Peyer's patch (tissue), 4 donors: ENCODE results near the gene ZNF280A. TPM values are rescaled to one million over a fixed set of nuclear protein-coding genes. Genes with fewer than 3 reads are reported as not detected.

Source experiments
- DNase-seq, 3 donors: peaks; one replicate each; pipeline ENCODE4 v3.0.0-alpha.2; 2017 to 2019
- H3K27ac ChIP-seq, 4 donors: fragments of 200-600 bp; sonication (generic); one replicate each; pipeline ENCODE4 v1.5.1; 2016 to 2019
- H3K27me3 ChIP-seq, 2 donors: fragments of 200-600 bp; sonication (generic); one replicate each; pipeline ENCODE4 v1.5.1; 2019
- H3K36me3 ChIP-seq, 3 donors: fragments of 200-600 bp; sonication (generic); one replicate each; pipeline ENCODE4 v1.5.1; 2016 to 2019
- H3K4me1 ChIP-seq, 4 donors: fragments of 200-600 bp; sonication (generic); one replicate each; pipeline ENCODE4 v1.5.1; 2016 to 2019
- H3K4me3 ChIP-seq, 4 donors: fragments of 200-600 bp; sonication (generic); 1 replicate in 3 of 4; 2 replicates in 1 of 4; pipeline ENCODE4 v1.5.1; 2016 to 2019; ENCODE audit warnings: mild to moderate bottlenecking in 1 of 4
- H3K9me3 ChIP-seq, 4 donors: fragments of 200-600 bp; sonication (generic); one replicate each; pipeline ENCODE4 v1.5.1; 2016 to 2019; ENCODE audit warnings: mild to moderate bottlenecking in 1 of 4
- POLR2A ChIP-seq, 2 donors: fragments of 450-650 bp; IDR thresholded peaks; one replicate each; pipeline ENCODE4 v1.5.1; 2017; ENCODE audit warnings: antibody characterized with exemption in 2 of 2, mild to moderate bottlenecking in 2 of 2, moderate library complexity in 2 of 2
- total RNA-seq, 4 donors: library from RNA; depleted of rRNA; stranded (reverse); fragments of >200 nt; gene quantifications; one replicate each; pipeline ENCODE4 v1.1.0, GENCODE V29; 2016
- TF ChIP-seq, protein P1 (sequence below), 6 experiments: fragments of 450-650 bp in 4 of 6; fragments of 200-600 bp in 2 of 6; sonication (generic) in 1 of 6; IDR thresholded peaks; one replicate each; pipeline ENCODE4 v1.5.1; 2017 to 2019; ENCODE audit warnings: antibody characterized with exemption in 6 of 6, mild to moderate bottlenecking in 3 of 6, moderate library complexity in 1 of 6

Gene ZNF280A
- total RNA-seq, 4 donors from 2014 or later = not detected

DNA sequence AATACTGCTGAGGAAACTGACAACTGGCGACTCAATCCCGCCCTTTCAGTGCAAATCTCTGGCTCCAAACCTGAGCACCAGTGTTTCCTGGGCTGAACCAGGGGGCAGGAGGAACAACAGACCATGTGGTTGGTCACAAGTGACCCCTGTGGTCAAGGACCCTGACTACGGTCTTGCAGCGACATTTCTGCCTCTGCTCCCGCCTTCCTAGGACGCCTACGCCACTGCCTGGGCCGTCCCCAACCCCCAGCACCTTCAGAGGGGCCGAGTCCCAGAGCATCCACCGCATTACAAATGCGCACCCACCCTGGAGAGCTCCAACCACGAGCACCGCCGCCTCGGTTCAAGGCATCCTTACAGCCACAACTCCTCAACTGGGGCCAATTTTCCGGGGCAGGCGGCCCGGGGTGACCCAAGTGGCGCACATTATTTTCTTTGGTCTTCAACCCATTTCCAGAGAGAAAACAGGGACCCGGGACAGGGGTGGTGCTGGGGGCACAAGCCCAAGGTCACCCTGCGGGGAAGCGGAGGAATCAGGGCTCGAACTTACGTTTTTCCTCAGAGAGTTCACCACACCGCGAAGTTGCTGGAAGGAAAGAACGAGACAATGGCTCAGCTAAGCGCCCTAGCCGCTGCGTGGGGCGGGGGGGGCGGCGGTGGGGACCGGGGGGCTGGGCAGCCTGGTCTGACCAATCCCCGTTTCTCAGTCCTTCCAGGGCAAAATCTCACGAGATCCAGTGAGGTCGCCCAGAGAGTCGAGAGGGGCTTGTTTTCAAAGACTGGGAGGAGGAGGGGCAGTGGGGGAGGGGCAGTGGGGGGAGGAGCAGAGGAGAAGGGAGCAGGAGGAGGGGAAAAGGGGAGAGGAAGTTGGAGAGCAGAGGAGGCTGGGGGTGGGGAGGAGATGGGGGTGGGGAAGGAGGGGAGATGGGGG is 37.2 kb upstream of the ZNF280A start:
- H3K4me3 ChIP-seq = no peak overlapping the region
- H3K9me3 ChIP-seq = no peaks in the 10 kb centered on the region
- H3K4me1 ChIP-seq = no peaks in the 10 kb centered on the region
- no peak overlapping the region for H3K27ac ChIP-seq
- TF ChIP-seq, protein P1, sequence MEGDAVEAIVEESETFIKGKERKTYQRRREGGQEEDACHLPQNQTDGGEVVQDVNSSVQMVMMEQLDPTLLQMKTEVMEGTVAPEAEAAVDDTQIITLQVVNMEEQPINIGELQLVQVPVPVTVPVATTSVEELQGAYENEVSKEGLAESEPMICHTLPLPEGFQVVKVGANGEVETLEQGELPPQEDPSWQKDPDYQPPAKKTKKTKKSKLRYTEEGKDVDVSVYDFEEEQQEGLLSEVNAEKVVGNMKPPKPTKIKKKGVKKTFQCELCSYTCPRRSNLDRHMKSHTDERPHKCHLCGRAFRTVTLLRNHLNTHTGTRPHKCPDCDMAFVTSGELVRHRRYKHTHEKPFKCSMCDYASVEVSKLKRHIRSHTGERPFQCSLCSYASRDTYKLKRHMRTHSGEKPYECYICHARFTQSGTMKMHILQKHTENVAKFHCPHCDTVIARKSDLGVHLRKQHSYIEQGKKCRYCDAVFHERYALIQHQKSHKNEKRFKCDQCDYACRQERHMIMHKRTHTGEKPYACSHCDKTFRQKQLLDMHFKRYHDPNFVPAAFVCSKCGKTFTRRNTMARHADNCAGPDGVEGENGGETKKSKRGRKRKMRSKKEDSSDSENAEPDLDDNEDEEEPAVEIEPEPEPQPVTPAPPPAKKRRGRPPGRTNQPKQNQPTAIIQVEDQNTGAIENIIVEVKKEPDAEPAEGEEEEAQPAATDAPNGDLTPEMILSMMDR (IDR thresholded peaks at IDR 0.05) = no peak
- TF ChIP-seq POLR2A (IDR thresholded peaks at IDR 0.05) = no peak
- no peak for DNase-seq
- no peaks in the 10 kb centered on the region for H3K27me3 ChIP-seq
- H3K36me3 ChIP-seq = no peaks in the 10 kb centered on the region

DNA sequence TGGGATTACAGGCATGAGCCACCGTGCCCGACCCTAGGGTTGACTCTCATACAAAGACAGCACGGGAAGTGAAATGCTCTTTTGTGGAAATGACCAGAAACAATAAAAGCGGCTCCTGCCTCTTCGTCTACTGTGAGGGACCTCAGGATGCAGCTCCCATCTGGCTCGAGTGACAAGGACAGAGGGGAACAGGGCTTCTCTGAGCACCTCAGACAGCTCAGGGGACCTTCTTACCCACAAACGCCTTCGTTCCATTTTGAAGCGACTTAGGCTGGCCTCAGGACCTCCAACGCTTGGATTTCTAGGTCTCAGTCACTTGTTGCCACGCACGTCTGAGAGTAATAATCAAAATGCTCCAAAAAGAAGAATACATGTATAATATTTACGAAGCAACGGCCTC is 36.5 kb upstream of the ZNF280A start:
- H3K27me3 ChIP-seq = no peaks in the 10 kb centered on the region
- DNase-seq = no peak
- TF ChIP-seq, protein P1 (IDR thresholded peaks at IDR 0.05) = no peak
- TF ChIP-seq POLR2A (IDR thresholded peaks at IDR 0.05) = no peak
- H3K36me3 ChIP-seq = no peaks in the 10 kb centered on the region
- H3K4me3 ChIP-seq = no peak overlapping the region
- H3K4me1 ChIP-seq = no peaks in the 10 kb centered on the region
- no peak overlapping the region for H3K27ac ChIP-seq
- no peaks in the 10 kb centered on the region for H3K9me3 ChIP-seq

DNA sequence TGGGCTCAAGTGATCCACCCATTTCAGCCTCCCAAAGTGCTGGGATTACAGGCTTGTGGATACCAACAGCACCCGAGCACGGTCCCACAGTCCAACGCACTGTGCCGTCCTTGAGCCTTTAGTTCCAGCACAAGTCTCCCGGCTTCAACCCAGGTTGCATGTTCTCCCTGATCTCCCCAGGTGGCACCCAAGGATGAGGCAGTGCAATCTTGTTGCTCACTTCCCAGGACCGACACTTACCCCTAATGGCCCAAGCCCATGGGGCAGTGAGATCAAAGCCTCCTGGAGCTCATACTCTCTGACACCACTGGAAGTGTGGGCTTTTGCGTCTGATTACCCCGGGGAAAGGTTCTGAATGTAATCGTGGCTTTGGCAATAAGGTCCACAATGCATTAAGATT is 35.5 kb upstream of the ZNF280A start:
- no peak for TF ChIP-seq POLR2A (IDR thresholded peaks at IDR 0.05)
- TF ChIP-seq, protein P1 (IDR thresholded peaks at IDR 0.05) = no peak
- Histone ChIP-seq H3K27ac (no peak overlapping the region), H3K4me1 (no peaks in the 10 kb centered on the region), H3K27me3 (no peaks in the 10 kb centered on the region), H3K36me3 (no peaks in the 10 kb centered on the region), H3K9me3 (no peaks in the 10 kb centered on the region), H3K4me3 (no peak overlapping the region)
- DNase-seq = no peak

DNA sequence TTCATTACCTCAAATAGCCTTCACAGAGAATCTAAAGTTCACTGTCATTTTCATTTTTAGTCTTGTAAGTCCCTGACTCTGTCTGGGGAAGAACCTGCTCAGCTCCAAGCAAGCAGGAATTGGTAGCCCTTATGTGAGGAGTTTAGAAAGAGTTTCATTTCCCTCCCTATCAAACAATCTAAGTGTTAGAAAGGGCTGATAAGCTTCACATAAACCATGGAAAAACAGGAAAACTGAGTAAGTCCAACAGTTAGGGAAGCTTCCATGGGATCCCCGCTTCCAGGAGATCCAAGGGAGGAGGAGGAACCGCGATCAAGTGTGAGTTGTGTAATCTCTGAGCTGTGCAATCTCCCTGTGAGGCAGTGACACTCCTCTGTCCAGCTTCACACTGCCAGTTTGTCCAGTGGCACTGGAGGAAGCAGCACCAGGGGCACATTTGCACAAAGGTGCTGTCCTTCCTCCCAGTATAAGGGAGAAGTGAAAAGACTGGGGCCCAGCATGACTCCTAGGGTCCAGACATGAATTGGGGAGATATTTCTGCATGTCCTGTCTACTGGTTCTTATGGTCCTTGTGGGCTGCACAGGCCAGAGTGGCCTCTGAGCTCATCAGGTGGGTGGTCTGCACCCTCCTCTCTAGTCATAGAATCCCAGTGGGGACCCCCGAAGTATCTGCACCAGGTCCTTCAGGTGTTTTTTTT is 34.7 kb upstream of the ZNF280A start:
- Histone ChIP-seq H3K4me1 (no peaks in the 10 kb centered on the region), H3K4me3 (no peak overlapping the region), H3K27ac (no peak overlapping the region), H3K9me3 (no peaks in the 10 kb centered on the region), H3K36me3 (no peaks in the 10 kb centered on the region), H3K27me3 (no peaks in the 10 kb centered on the region)
- TF ChIP-seq, protein P1 (IDR thresholded peaks at IDR 0.05) = no peak
- no peak for TF ChIP-seq POLR2A (IDR thresholded peaks at IDR 0.05)
- no peak for DNase-seq

DNA sequence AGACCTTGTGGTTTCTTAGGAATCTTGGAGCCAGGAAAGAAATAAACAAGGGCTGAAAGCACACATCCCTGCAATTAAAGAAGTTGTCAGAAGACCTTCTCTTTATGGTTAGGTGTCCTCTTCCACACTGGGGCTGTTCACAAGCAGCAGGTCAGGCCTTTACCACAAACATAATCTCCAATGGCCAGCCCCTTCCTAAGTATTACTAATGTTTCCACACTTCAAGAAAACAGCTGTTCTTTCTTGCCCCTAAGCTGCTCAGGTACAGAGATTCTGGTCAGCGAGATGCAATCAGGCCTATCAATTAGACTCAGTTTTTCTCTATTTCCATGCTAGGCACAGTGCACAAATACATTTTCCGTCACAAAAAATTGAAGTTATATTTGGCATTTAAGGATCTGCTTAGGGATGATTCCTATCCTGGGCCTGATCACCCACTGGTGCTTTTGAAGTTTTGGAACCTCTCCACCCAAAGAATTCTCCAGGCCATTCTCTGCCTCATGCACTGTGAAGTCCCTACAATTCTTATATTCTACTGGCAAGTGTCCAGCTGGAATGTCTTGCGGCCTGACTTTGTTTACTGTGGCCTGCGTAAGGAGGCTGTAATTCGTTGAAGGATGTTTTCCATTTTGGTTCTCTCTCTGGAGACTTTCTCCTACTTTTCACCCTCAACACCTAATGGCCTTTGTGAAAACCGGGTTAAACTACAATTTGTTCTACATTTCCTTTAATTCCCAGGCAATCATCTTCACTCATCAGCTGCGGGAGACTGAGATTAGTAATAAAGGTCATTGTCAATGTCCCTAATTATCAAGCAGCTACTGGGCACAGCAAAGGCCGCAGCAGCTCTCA is 33.9 kb upstream of the ZNF280A start:
- TF ChIP-seq, protein P1 (IDR thresholded peaks at IDR 0.05) = no peak
- no peak for TF ChIP-seq POLR2A (IDR thresholded peaks at IDR 0.05)
- no peaks in the 10 kb centered on the region for H3K9me3 ChIP-seq
- H3K27ac ChIP-seq = no peak overlapping the region
- H3K4me1 ChIP-seq = no peaks in the 10 kb centered on the region
- no peaks in the 10 kb centered on the region for H3K36me3 ChIP-seq
- no peak for DNase-seq
- H3K4me3 ChIP-seq = no peak overlapping the region
- no peaks in the 10 kb centered on the region for H3K27me3 ChIP-seq
